ENCODE results near the gene PLA1A.

PLA1A gene

GRCh38 chr3:119628390-119628789 lies 30.7 kb downstream of the PLA1A start:
- Histone ChIP-seq H2AFZ (ENCODE audit: low read depth) (no peak overlapping the region), H3K36me3 (ENCODE audit: insufficient read depth) (no peaks in the 10 kb centered on the region), H3K4me1 (ENCODE audit: low read depth, poor library complexity, severe bottlenecking) (peaks cover 14% of the 10 kb centered on the region), H3K4me2 (no peak overlapping the region), H3K9ac (no peak overlapping the region), H3K79me2 (ENCODE audit: insufficient read depth, low read depth) (no peaks in the 10 kb centered on the region), H3K27ac (no peak overlapping the region), H3K27me3 (ENCODE audit: insufficient read depth, low read depth) (no peaks in the 10 kb centered on the region), H3K4me3 (IDR thresholded peaks at IDR 0.05; ENCODE audit: insufficient read depth, low read depth, low read length) (no peak overlapping the region), H4K20me1 (ENCODE audit: insufficient read depth) (no peaks in the 10 kb centered on the region)
- no peak for TF ChIP-seq CTCF (conservative IDR thresholded peaks at IDR 0.05; ENCODE audit: low read depth, low read length)

GRCh38 chr3:119628816-119629445 lies 31.2 kb downstream of the PLA1A start:
- Histone ChIP-seq H2AFZ (ENCODE audit: low read depth) (no peak overlapping the region), H4K20me1 (ENCODE audit: insufficient read depth) (no peaks in the 10 kb centered on the region), H3K9ac (no peak overlapping the region), H3K27ac (no peak overlapping the region), H3K4me2 (no peak overlapping the region), H3K4me3 (IDR thresholded peaks at IDR 0.05; ENCODE audit: insufficient read depth, low read depth, low read length) (no peak overlapping the region), H3K79me2 (ENCODE audit: insufficient read depth, low read depth) (no peaks in the 10 kb centered on the region), H3K36me3 (ENCODE audit: insufficient read depth) (no peaks in the 10 kb centered on the region), H3K27me3 (ENCODE audit: insufficient read depth, low read depth) (no peaks in the 10 kb centered on the region), H3K4me1 (ENCODE audit: low read depth, poor library complexity, severe bottlenecking) (peaks cover 14% of the 10 kb centered on the region)
- no peak for TF ChIP-seq CTCF (conservative IDR thresholded peaks at IDR 0.05; ENCODE audit: low read depth, low read length)

GRCh38 chr3:119630128-119630879 lies 32.6 kb downstream of the PLA1A start:
- H3K4me1 ChIP-seq (ENCODE audit: low read depth, poor library complexity, severe bottlenecking) = peaks cover 14% of the 10 kb centered on the region
- no peaks in the 10 kb centered on the region for H3K36me3 ChIP-seq (ENCODE audit: insufficient read depth)
- no peak overlapping the region for H3K4me3 ChIP-seq (IDR thresholded peaks at IDR 0.05; ENCODE audit: insufficient read depth, low read depth, low read length)
- no peak for TF ChIP-seq CTCF (conservative IDR thresholded peaks at IDR 0.05; ENCODE audit: low read depth, low read length)
- H3K27me3 ChIP-seq (ENCODE audit: insufficient read depth, low read depth) = no peaks in the 10 kb centered on the region
- H3K79me2 ChIP-seq (ENCODE audit: insufficient read depth, low read depth) = no peaks in the 10 kb centered on the region
- H3K4me2 ChIP-seq = 0 out of 2 replicates have a peak overlapping the region, but pooled peaks have one; percentile 6
- no peaks in the 10 kb centered on the region for H4K20me1 ChIP-seq (ENCODE audit: insufficient read depth)
- H2AFZ ChIP-seq (ENCODE audit: low read depth) = no peak overlapping the region
- no peak overlapping the region for H3K27ac ChIP-seq
- no peak overlapping the region for H3K9ac ChIP-seq

GRCh38 chr3:119630880-119631329 lies 33.2 kb downstream of the PLA1A start:
- TF ChIP-seq CTCF (conservative IDR thresholded peaks at IDR 0.05; ENCODE audit: low read depth, low read length) = no peak
- Histone ChIP-seq H3K4me2 (0 out of 2 replicates have a peak overlapping the region, but pooled peaks have one; percentile 6), H3K4me3 (IDR thresholded peaks at IDR 0.05; ENCODE audit: insufficient read depth, low read depth, low read length) (no peak overlapping the region), H3K4me1 (ENCODE audit: low read depth, poor library complexity, severe bottlenecking) (peaks cover 14% of the 10 kb centered on the region), H4K20me1 (ENCODE audit: insufficient read depth) (no peaks in the 10 kb centered on the region), H2AFZ (ENCODE audit: low read depth) (no peak overlapping the region), H3K9ac (no peak overlapping the region), H3K79me2 (ENCODE audit: insufficient read depth, low read depth) (no peaks in the 10 kb centered on the region), H3K27me3 (ENCODE audit: insufficient read depth, low read depth) (no peaks in the 10 kb centered on the region), H3K27ac (no peak overlapping the region), H3K36me3 (ENCODE audit: insufficient read depth) (no peaks in the 10 kb centered on the region)
